Measurements from ENCODE around the gene FBXO10.
A peak's percentile ranks its signal among the peaks of the same experiment; 100 is the strongest.
"Not testable (repeated sequence)": the region's sequence is repeated elsewhere in the genome, so short reads cannot be mapped to it uniquely, and the experiment has no call there.

The FBXO10 gene

GRCh38 chr9:37477987-37478619 lies 98.1 kb downstream of the FBXO10 start:
- DNase-seq = not testable (repeated sequence)

DNA sequence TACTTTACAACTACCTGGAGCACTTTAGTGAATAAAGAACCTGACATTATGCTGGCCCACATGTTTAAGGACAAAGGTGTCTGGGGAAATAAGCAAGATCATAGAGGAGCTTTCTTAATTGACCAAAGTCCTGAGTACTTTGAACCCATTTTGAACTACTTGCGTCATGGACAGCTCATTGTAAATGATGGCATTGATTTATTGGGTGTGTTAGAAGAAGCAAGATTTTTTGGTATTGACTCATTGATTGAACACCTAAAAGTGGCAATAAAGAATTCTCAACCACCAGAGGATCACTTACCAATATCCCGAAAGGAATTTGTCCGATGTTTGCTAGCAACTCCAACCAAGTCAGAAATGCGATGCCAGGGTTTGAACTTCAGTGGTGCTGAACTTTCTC lies 98.7 kb downstream of the FBXO10 start:
- not testable (repeated sequence) for DNase-seq

DNA sequence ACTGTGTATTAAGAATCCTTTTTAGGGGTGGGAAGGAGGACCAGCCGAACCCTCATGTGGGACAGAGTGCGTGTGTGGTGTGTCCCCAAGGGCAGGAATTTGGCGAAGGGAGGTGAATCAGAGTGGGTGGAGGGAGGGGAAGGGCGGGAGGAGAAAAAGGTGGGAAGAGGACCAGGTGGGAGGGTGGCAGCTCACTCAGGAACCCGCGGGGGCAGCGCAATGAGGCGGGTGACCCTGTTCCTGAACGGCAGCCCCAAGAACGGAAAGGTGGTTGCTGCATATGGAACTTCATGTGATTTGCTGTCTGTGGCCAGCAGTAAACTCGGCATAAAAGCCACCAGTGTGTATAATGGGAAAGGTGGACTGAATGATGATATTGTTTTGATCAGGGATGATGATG lies 99.2 kb downstream of the FBXO10 start:
- no peak for DNase-seq

GRCh38 chr9:37474438-37474837 lies 101.7 kb downstream of the FBXO10 start:
- no peak for DNase-seq

DNA sequence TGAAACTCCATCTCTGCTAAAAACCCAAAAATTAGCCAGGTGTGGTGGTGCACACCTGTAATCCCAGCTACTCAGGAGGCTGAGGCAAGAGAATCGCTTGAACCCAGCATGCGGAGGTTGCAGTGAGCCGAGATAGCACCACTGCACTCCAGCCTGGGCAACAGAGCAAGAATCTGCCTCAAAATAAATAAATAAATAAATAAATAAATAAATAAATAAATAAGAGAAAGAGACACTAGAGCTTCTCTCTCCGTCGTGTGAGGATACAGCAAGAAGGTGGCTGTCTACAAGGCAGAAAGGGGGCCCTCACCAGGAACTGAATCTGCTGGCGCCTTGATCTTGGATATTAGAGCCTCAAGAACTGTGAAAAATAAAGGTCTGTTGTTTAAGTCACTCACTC lies 102.2 kb downstream of the FBXO10 start:
- DNase-seq = not testable (repeated sequence)

- no peak for DNase-seq
Observed at GRCh38 chr9:37471942-37472684, 104.1 kb downstream of the FBXO10 start.

DNA sequence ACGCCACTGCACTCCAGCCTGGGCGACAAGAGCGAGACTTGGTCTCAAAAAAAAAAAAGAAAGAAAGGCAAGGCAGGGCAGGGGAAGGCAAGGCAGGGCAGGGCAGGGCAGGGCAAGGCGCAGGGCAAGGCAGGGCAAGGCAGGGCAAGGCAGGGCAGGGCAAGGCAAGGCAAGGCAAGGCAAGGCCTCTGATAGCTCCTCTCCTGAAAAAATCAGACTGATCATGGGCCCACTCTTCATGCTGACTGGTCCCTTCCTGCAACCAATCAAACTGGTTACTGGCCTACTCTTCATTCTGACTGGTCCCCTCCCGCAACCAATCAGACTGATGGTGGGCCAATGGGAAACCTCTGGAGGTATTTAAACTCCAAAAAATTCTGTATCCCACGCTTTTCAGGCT lies 107.6 kb downstream of the FBXO10 start:
- no peak for DNase-seq

GRCh38 chr9:37467530-37467929 lies 108.7 kb downstream of the FBXO10 start:
- not testable (repeated sequence) for DNase-seq

- peak in 48 of 56 donors; percentile 19 to 81 (median 58) for DNase-seq
Observed at GRCh38 chr9:37466037-37466709, 110.0 kb downstream of the FBXO10 start.

GRCh38 chr9:37465249-37466036 lies 110.7 kb downstream of the FBXO10 start, which contains the start of gene ZBTB5:
Gene ZBTB5 (minus strand): TSS chr9:37465450. CDS start chr9:37442551, 22,899 bp downstream.
- DNase-seq = peak; percentile 89 to 100 (median 99)

- peak in 34 of 56 donors; percentile 54 to 96 (median 82) for DNase-seq
Observed at GRCh38 chr9:37464426-37465248, 111.5 kb downstream of the FBXO10 start.

GRCh38 chr9:37464006-37464405 lies 112.2 kb downstream of the FBXO10 start:
- DNase-seq = no peak

All from nucleus accumbens (tissue), 56 donors.